K562 (cell line): ENCODE data around the gene TPD52L2. TPM values are rescaled to one million over a fixed set of nuclear protein-coding genes. Genes with fewer than 3 reads are reported as not detected.
A peak's percentile ranks its signal among the peaks of the same experiment; 100 is the strongest.

Experiments used
- ATAC-seq: fragments of 200-7000 bp; cut with Tn5 transposase; 3 replicates; pipeline ENCODE4 v1.9.1; 2020; ENCODE audit warnings: moderate library complexity
- BruUV-seq: library from RNA; stranded (reverse); fragments of 400-500 nt; replicated peaks from 2 replicates; lab custom pipeline; 2021; lab: Mats Ljungman, UMichigan
- CTCF ChIA-PET: fragments of 300-600 bp; formaldehyde crosslinking; extraction: SDS; loops from one replicate; lab custom pipeline; 2021; ENCODE audit warnings: low intra/inter-chr PET ratio; lab: Yijun Ruan, JAX
- POLR2A ChIA-PET: fragments of 300-600, 350-650 bp; sonication (Branson Sonifier 250); formaldehyde crosslinking; extraction: SDS; loops from one replicate; lab custom pipeline; 2021; ENCODE audit warnings: antibody characterized with exemption, inconsistent platforms; lab: Yijun Ruan, JAX
- DNase-seq, 4 experiments: peaks; one replicate each; pipeline versions ENCODE4 v3.0.0 to v3.0.0-alpha.2; 2011 to 2018; ENCODE audit warnings: low spot score in 3 of 4, mixed read lengths in 3 of 4; ENCODE audit errors: extremely low read depth in 1 of 4
- FAIRE-seq: peaks from 2 replicates; lab custom pipeline; 2011; peaks lifted over from hg19 to GRCh38; lab: Jason Lieb, UNC
- H2AFZ ChIP-seq: 2 replicates; pipeline ENCODE4 v1.6.0; 2011; ENCODE audit warnings: low read depth, low read length, control low read depth, inconsistent platforms
- H3K27ac ChIP-seq: fragments of 200-600 bp; 3 replicates; pipeline ENCODE4 v1.8.0; 2011; ENCODE audit warnings: low read depth, mild to moderate bottlenecking, control low read depth, inconsistent platforms, low read length, moderate library complexity, mixed read lengths; ENCODE audit errors: extremely low read depth
- H3K27me3 ChIP-seq, 2 experiments: fragments of 300-600 bp in 1 of 2; 2 replicates in 1 of 2; 3 replicates in 1 of 2; pipeline versions ENCODE4 v1.6.0 to v1.8.0; 2011; ENCODE audit warnings: inconsistent platforms in 2 of 2, low read length in 2 of 2, mild to moderate bottlenecking in 1 of 2, mixed read lengths in 1 of 2, moderate library complexity in 1 of 2; ENCODE audit not compliant: control insufficient read depth in 2 of 2, insufficient read depth in 2 of 2
- H3K36me3 ChIP-seq: fragments of 300-600 bp; 3 replicates; pipeline ENCODE4 v1.8.0; 2011; ENCODE audit warnings: mild to moderate bottlenecking, low read length, inconsistent platforms; ENCODE audit not compliant: control insufficient read depth, insufficient read depth
- H3K4me1 ChIP-seq, 2 experiments: fragments of 200-600 bp in 1 of 2; replicated peaks in 1 of 2; 2 replicates in 1 of 2; 3 replicates in 1 of 2; pipeline versions ENCODE4 v1.5.1 to v1.8.0; 2011; ENCODE audit warnings: inconsistent platforms in 2 of 2, low read length in 2 of 2, mild to moderate bottlenecking in 1 of 2, mixed read lengths in 1 of 2, moderate library complexity in 1 of 2; ENCODE audit not compliant: control insufficient read depth in 2 of 2, insufficient read depth in 2 of 2
- H3K4me2 ChIP-seq: 2 replicates; pipeline ENCODE4 v1.6.1; 2011; ENCODE audit warnings: low read length, control low read depth, inconsistent platforms, mixed read lengths; ENCODE audit not compliant: insufficient read depth
- H3K4me3 ChIP-seq: fragments of 200-600 bp; sonication (generic), shearing (Covaris generic); 2 replicates; pipeline ENCODE4 v1.5.1; 2016; ENCODE audit warnings: control low read depth, inconsistent platforms
- H3K79me2 ChIP-seq: fragments of 200-600 bp; 3 replicates; pipeline ENCODE4 v1.8.0; 2011; ENCODE audit warnings: low read length, inconsistent platforms; ENCODE audit not compliant: control insufficient read depth, insufficient read depth
- H3K9ac ChIP-seq, 2 experiments: 2 replicates each; pipeline versions ENCODE4 v1.6.0 to v1.6.1; 2011; ENCODE audit warnings: low read depth in 2 of 2, low read length in 2 of 2, control low read depth in 1 of 2, inconsistent platforms in 1 of 2, mild to moderate bottlenecking in 1 of 2, mixed read lengths in 1 of 2; ENCODE audit not compliant: insufficient read depth in 1 of 2
- H3K9me1 ChIP-seq: one replicate; pipeline ENCODE4 v1.6.0; 2011; ENCODE audit warnings: inconsistent platforms, mild to moderate bottlenecking, low read length, moderate library complexity; ENCODE audit not compliant: control insufficient read depth, insufficient read depth
- H3K9me3 ChIP-seq: replicated peaks from 2 replicates; pipeline ENCODE4 v1.5.1; 2011; ENCODE audit warnings: low read depth, low read length, inconsistent platforms; ENCODE audit not compliant: control insufficient read depth, insufficient read depth
- H4K20me1 ChIP-seq: replicated peaks from 2 replicates; pipeline ENCODE4 v1.6.1; 2011; ENCODE audit warnings: low read length, inconsistent platforms, mixed read lengths; ENCODE audit not compliant: control insufficient read depth, insufficient read depth
- ATF1 ChIP-seq, 2 experiments: fragments of 450-650 bp in 1 of 2; IDR thresholded peaks; 2 replicates each; pipeline ENCODE4 v1.6.1; 2016; ENCODE audit warnings: missing compliant biosample characterization in 1 of 2, missing genetic modification characterization in 1 of 2
- CHD4 ChIP-seq: fragments of 200-600 bp; sonication (generic); IDR thresholded peaks from 3 replicates; pipeline ENCODE4 v1.6.1; 2012; ENCODE audit warnings: low read depth, mild to moderate bottlenecking, mixed read lengths, low read length, inconsistent platforms; ENCODE audit not compliant: insufficient read depth, insufficient replicate concordance, poor library complexity, severe bottlenecking
- DPF2 ChIP-seq: fragments of 450-650 bp; IDR thresholded peaks from 2 replicates; pipeline ENCODE4 v1.6.1; 2016
- POLR2A ChIP-seq: fragments of 450-650 bp; conservative IDR thresholded peaks from 2 replicates; pipeline ENCODE4 v1.6.1; 2016
- POLR2G ChIP-seq: fragments of 200-400 bp; formaldehyde crosslinking; IDR thresholded peaks from 2 replicates; pipeline ENCODE4 v1.6.1; 2017; ENCODE audit warnings: low read depth, mild to moderate bottlenecking, antibody characterized with exemption, low read length, moderate library complexity
- WGBS: fragments of 100-300 bp; shearing (Covaris generic); methylation state at CpG from one replicate; pipeline ENCODE4 v1.1.6; 2016; ENCODE audit warnings: low coverage, mixed read lengths; ENCODE audit not compliant: insufficient coverage; ENCODE audit errors: missing lambda C conversion rate; 5-methylcytosine and 5-hydroxymethylcytosine counted together
- in situ Hi-C: fragments of 300-500 bp; cut with MboI; formaldehyde crosslinking; loops from 4 replicates; pipeline ENCODE4 v1.15.0; 2018; ENCODE audit warnings: inconsistent platforms, mixed read lengths
- intact Hi-C: fragments of 100-400 bp; cut with micrococcal nuclease; formaldehyde crosslinking; loops from 2 replicates; pipeline ENCODE4 v1.14.2; 2022
- polyA plus RNA-seq, 8 experiments: library from polyadenylated mRNA; depleted of rRNA in 4 of 8; stranded (reverse) in 5 of 8; unstranded in 3 of 8; fragments of >200 nt; fragmentation: Nextera tagmentation in 2 of 8; fragmentation: Illumina TruSeq in 1 of 8; extraction: Ambion mirVana in 2 of 8; extraction: Trizol in 1 of 8; gene quantifications; 2 replicates each; pipeline versions ENCODE4 v1.2.1 to v1.2.3, GENCODE V29; 2011 to 2014; ENCODE audit warnings: inconsistent platforms in 1 of 8, missing spikeins in 1 of 8
- total RNA-seq, 7 experiments: library from RNA; depleted of rRNA in 6 of 7; stranded (reverse); fragments of >200 nt in 6 of 7; fragmentation: Illumina TruSeq in 2 of 7; extraction: Trizol in 2 of 7; gene quantifications; 2 replicates each; pipeline versions ENCODE4 v1.2.1 to v1.2.3, GENCODE V29; 2011 to 2021; ENCODE audit warnings: low replicate concordance in 1 of 7
- TF ChIP-seq, protein P1 (sequence below): fragments of 450-650 bp; IDR thresholded peaks from 2 replicates; pipeline ENCODE4 v1.6.1; 2016; ENCODE audit warnings: antibody characterized with exemption

The TPD52L2 gene
- total and polyA plus RNA-seq, 9 of the 15 experiments (the other 6 are each of a cell fraction or from before 2014, with no cell fraction given) = 1.9 to 117 (median 74.6) TPM

DNA sequence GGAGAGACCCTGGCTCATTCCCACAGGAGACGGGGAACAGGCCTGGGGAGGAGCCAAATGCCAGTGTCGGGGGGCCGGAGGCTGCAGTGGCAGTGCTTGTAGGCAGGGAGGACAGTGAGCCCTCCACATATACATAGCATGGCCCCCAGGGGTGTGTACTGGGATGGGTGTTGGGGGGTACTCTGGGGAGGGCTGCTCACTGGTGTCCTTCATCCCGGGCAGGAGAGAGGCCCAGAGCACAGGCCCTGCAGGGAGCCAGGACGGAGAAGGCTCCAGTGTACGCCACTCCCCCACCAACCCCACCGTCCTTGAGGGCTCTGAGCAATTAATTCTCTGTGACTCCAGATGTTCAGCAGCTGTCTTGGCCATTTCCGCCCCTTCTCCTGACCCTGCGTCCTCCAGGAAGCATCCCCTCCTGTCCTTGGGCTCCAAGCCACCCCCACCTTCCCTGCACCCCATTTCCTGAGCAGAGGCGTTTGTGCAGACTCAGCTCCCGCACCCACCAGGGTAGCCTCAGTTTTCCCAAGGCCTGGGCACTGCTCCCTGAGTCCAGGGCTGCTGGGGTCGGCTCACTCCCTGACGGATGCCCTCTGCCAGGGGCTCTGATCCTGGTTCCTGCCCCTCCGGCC is 7.2 kb upstream of the TPD52L2 start:
- WGBS = 47% methylated on average over 12 of the region's 14 CpGs
- DNase-seq (peak in 1 of 4 experiments; percentile 27), ATAC-seq (no peak; the same call in 2 of the 3 replicates), FAIRE-seq (no peak)
- peaks cover 20 to 80% of the 10 kb centered on the region in 2 experiments for H3K4me1 ChIP-seq
- H3K79me2 ChIP-seq = no peaks in the 10 kb centered on the region
- H3K9me1 ChIP-seq = no peaks in the 10 kb centered on the region
- H3K4me3 ChIP-seq = no peak overlapping the region
- no peaks in the 10 kb centered on the region for H4K20me1 ChIP-seq
- ChIA-PET CTCF (interaction anchor here (0.5 kb wide), 1 partner anchor 121 kb away, joined by 4 read pairs; no protein-coding TSS in a partner anchor), POLR2A (interaction anchor here (1.1 kb wide), 1 partner anchor 36 kb away, joined by 4 read pairs; no protein-coding TSS in a partner anchor)
- BruUV-seq = no TSS peak
- peaks cover 15% of the 10 kb centered on the region; the same call in 2 of the 3 replicates for H3K36me3 ChIP-seq
- in situ Hi-C loops (no loop called here), intact Hi-C loops (no loop called here)
- no peak overlapping the region for H3K4me2 ChIP-seq
- H2AFZ ChIP-seq = no peak overlapping the region
- no peaks in the 10 kb centered on the region for H3K27me3 ChIP-seq
- TF ChIP-seq POLR2A (0 out of 2 replicates have a peak, but pooled peaks have one; percentile 18), CHD4 (no peak), POLR2G (peak; percentile 66), ATF1 (CRISPR knock-in tag; IDR thresholded peaks at IDR 0.05) (no peak), ATF1 (tag; IDR thresholded peaks at IDR 0.05) (no peak), DPF2 (no peak)
- TF ChIP-seq, protein P1, sequence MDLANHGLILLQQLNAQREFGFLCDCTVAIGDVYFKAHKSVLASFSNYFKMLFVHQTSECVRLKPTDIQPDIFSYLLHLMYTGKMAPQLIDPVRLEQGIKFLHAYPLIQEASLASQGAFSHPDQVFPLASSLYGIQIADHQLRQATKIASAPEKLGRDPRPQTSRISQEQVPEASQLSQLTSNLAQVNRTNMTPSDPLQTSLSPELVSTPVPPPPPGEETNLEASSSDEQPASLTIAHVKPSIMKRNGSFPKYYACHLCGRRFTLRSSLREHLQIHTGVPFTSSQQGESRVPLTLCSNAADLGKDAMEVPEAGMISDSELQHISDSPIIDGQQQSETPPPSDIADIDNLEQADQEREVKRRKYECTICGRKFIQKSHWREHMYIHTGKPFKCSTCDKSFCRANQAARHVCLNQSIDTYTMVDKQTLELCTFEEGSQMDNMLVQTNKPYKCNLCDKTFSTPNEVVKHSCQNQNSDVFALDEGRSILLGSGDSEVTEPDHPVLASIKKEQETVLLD = no peak
- TF ChIP-seq, all 486 proteins: peak for 2
- Histone ChIP-seq H3K9me3 (no peaks in the 10 kb centered on the region), H3K9ac (peak overlapping the region in 1 of 2 experiments; percentile 82; a peak in 2 of 4 replicates), H3K27ac (no peak overlapping the region)
